Measurements from ENCODE around the gene RETN. TPM values are rescaled to one million over a fixed set of nuclear protein-coding genes. Genes with fewer than 3 reads are reported as not detected.

RETN gene
- total and polyA plus RNA-seq, 8 donors, result 6.2 to 41.4 (median 9.6) TPM; not detected in 5

DNA sequence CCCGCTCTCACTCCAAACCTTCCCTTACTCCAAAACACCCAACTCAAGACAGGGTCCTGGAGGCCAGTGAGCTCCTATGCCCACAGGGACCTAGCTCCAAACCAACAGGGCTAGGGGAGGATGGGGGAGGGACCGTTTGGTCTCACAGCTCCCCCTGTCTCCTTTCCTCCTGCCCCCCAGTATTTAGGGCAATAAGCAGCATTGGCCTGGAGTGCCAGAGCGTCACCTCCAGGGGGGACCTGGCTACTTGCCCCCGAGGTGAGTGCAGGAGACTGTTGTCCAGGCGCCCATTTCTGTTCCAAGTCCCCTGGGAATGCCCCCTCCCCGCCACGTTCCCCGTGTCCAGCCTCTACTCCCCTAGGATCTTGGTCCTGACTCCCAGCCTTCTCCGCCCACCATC lies 792 bp downstream of the RETN start:
- H3K27ac ChIP-seq, result no peak overlapping the region
- 28 to 37% (median 31%) methylated on average over 9 of the region's 9 CpGs for WGBS, 5 donors

GRCh38 chr19:7670150-7670783 lies 1.4 kb downstream of the RETN start:
- peak in 1 of 2 donors; percentile 75 for DNase-seq
- intact Hi-C loops (cut with DNase I; ENCODE audit: low total_unique reads), result no loop called here
- 2 to 7% (median 2%) methylated on average over 29 to 43 of the region's 43 CpGs for WGBS, 5 donors
- TF ChIP-seq POLR2AphosphoS5 (IDR thresholded peaks at IDR 0.05), result no peak
- no peak for TF ChIP-seq CTCF (IDR thresholded peaks at IDR 0.05)
- no peak for TF ChIP-seq POLR2A (IDR thresholded peaks at IDR 0.05)
- TF ChIP-seq EP300 (IDR thresholded peaks at IDR 0.05), result no peak
- H3K27ac ChIP-seq, result no peak overlapping the region
- peaks cover 0 to 13% (median 4%) of the 10 kb centered on the region in 4 donors for H3K4me1 ChIP-seq
- H3K4me3 ChIP-seq, result peak overlapping the region in 2 of 4 donors; percentile 12 to 13
- peaks cover 0 to 55% (median 30%) of the 10 kb centered on the region in 3 donors for H3K27me3 ChIP-seq
- H3K36me3 ChIP-seq, result no peaks in the 10 kb centered on the region
- H3K9me3 ChIP-seq, result peaks cover 0 to 7% (median 0%) of the 10 kb centered on the region in 4 donors

More for the DNA sequence above, 792 bp downstream of the RETN start:
- Histone ChIP-seq H3K9me3 (peaks cover 0 to 7% (median 0%) of the 10 kb centered on the region in 4 donors), H3K36me3 (no peaks in the 10 kb centered on the region), H3K4me3 (peak overlapping the region in 2 of 4 donors; percentile 12 to 13), H3K4me1 (peaks cover 0 to 13% (median 4%) of the 10 kb centered on the region in 4 donors), H3K27me3 (peaks cover 0 to 53% (median 30%) of the 10 kb centered on the region in 3 donors)
- intact Hi-C loops (cut with DNase I; ENCODE audit: low total_unique reads), result no loop called here
- DNase-seq, result no peak
- TF ChIP-seq POLR2A (IDR thresholded peaks at IDR 0.05) (no peak), CTCF (IDR thresholded peaks at IDR 0.05) (no peak), EP300 (IDR thresholded peaks at IDR 0.05) (no peak), POLR2AphosphoS5 (IDR thresholded peaks at IDR 0.05) (no peak)

DNA sequence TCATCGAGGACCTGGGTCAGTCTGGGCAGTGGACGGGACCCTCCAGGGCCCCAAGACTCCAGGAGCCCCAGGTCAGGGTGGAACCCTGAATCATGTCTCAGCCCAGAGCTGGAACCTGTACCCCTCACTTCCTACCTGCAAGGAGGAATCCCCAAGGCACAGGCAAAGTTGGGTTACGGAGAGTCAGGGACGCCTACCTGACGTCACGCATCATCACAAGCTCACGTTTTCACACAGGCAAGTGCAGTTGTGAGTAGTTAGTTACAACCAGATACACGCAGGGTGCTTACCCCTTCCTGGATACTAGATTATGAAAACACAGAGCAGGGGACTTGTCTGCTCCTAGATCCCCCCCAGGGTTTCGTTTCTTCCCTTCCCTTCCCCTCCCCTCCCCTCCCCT lies 1.9 kb downstream of the RETN start:
- no peak overlapping the region for H3K4me3 ChIP-seq
- TF ChIP-seq EP300 (IDR thresholded peaks at IDR 0.05) (no peak), POLR2A (IDR thresholded peaks at IDR 0.05) (no peak), CTCF (IDR thresholded peaks at IDR 0.05) (no peak), POLR2AphosphoS5 (IDR thresholded peaks at IDR 0.05) (no peak)
- H3K27ac ChIP-seq, result no peak overlapping the region
- peaks cover 0 to 7% (median 0%) of the 10 kb centered on the region in 4 donors for H3K9me3 ChIP-seq
- 20 to 42% (median 33%) methylated on average over 7 to 9 of the region's 9 CpGs for WGBS, 5 donors
- H3K4me1 ChIP-seq, result peaks cover 0 to 13% (median 4%) of the 10 kb centered on the region in 4 donors
- intact Hi-C loops (cut with DNase I; ENCODE audit: low total_unique reads), result no loop called here
- no peak for DNase-seq
- H3K36me3 ChIP-seq, result no peaks in the 10 kb centered on the region
- peaks cover 0 to 60% (median 30%) of the 10 kb centered on the region in 3 donors for H3K27me3 ChIP-seq

- intact Hi-C loops (cut with DNase I; ENCODE audit: low total_unique reads), result no loop called here
- H3K36me3 ChIP-seq, result no peaks in the 10 kb centered on the region
- peaks cover 0 to 7% (median 0%) of the 10 kb centered on the region in 4 donors for H3K9me3 ChIP-seq
- no peak for TF ChIP-seq POLR2A (IDR thresholded peaks at IDR 0.05)
- no peak for TF ChIP-seq CTCF (IDR thresholded peaks at IDR 0.05)
- TF ChIP-seq EP300 (IDR thresholded peaks at IDR 0.05), result no peak
- no peak for TF ChIP-seq POLR2AphosphoS5 (IDR thresholded peaks at IDR 0.05)
- 41 to 56% (median 44%) methylated on average over 6 to 9 of the region's 9 CpGs for WGBS, 5 donors
- DNase-seq, result no peak
- peaks cover 0 to 77% (median 40%) of the 10 kb centered on the region in 3 donors for H3K27me3 ChIP-seq
- peaks cover 0 to 13% (median 4%) of the 10 kb centered on the region in 4 donors for H3K4me1 ChIP-seq
- no peak overlapping the region for H3K4me3 ChIP-seq
- H3K27ac ChIP-seq, result no peak overlapping the region
Measured at GRCh38 chr19:7672522-7672921, 3.7 kb downstream of the RETN start.
